Smooth muscle cell (in vitro differentiated cells): ENCODE results near the gene HOXB1. TPM values are rescaled to one million over a fixed set of nuclear protein-coding genes. Genes with fewer than 3 reads are reported as not detected.

ENCODE experiments used
- DNase-seq: peaks from one replicate; lab custom pipeline; 2025; ENCODE audit not compliant: unreplicated experiment; lab: John Stamatoyannopoulos, UW
- H2AFZ ChIP-seq: fragments of 200-600 bp; sonication (generic); 2 replicates; pipeline ENCODE4 v1.6.0; 2016; ENCODE audit warnings: antibody characterized with exemption, low read depth, mild to moderate bottlenecking
- H3F3A ChIP-seq: fragments of 200-600 bp; sonication (generic); 2 replicates; pipeline ENCODE4 v1.6.0; 2017; ENCODE audit warnings: antibody characterized with exemption, low read depth
- H3K27ac ChIP-seq: fragments of 200-600 bp; sonication (generic); 2 replicates; pipeline ENCODE4 v1.5.1; 2016; ENCODE audit warnings: low read depth, mild to moderate bottlenecking
- H3K27me3 ChIP-seq: fragments of 200-600 bp; sonication (generic); 2 replicates; pipeline ENCODE4 v1.6.1; 2016; ENCODE audit warnings: low read depth, mild to moderate bottlenecking
- H3K36me3 ChIP-seq: fragments of 200-600 bp; sonication (generic); 2 replicates; pipeline ENCODE4 v1.5.1; 2016; ENCODE audit warnings: low read depth
- H3K4me1 ChIP-seq: fragments of 200-600 bp; sonication (generic); 2 replicates; pipeline ENCODE4 v1.5.1; 2016; ENCODE audit warnings: low read depth
- H3K4me2 ChIP-seq: fragments of 200-600 bp; sonication (generic); 2 replicates; pipeline ENCODE4 v1.6.0; 2016; ENCODE audit warnings: mild to moderate bottlenecking
- H3K4me3 ChIP-seq: fragments of 200-600 bp; sonication (generic); 2 replicates; pipeline ENCODE4 v1.5.1; 2016; ENCODE audit warnings: mild to moderate bottlenecking
- H3K79me2 ChIP-seq: fragments of 200-600 bp; sonication (generic); 2 replicates; pipeline ENCODE4 v1.6.0; 2016; ENCODE audit warnings: low read depth, mild to moderate bottlenecking
- H3K9ac ChIP-seq: fragments of 200-600 bp; sonication (generic); 2 replicates; pipeline ENCODE4 v1.6.0; 2016; ENCODE audit warnings: low read depth
- H3K9me3 ChIP-seq: fragments of 200-600 bp; sonication (generic); replicated peaks from 2 replicates; pipeline ENCODE4 v1.5.1; 2016; ENCODE audit warnings: low read depth
- H4K20me1 ChIP-seq: fragments of 200-600 bp; sonication (generic); 2 replicates; pipeline ENCODE4 v1.6.0; 2016; ENCODE audit warnings: low read depth
- WGBS: methylation state at CpG from one replicate; pipeline ENCODE4 v1.1.7; 2016; ENCODE audit warnings: low lambda C conversion rate; 5-methylcytosine and 5-hydroxymethylcytosine counted together
- polyA plus RNA-seq: library from polyadenylated mRNA; unstranded; fragments of >200 nt; fragmentation: Nextera tagmentation; extraction: Ambion mirVana; gene quantifications from 2 replicates; pipeline ENCODE4 v1.2.1, GENCODE V29; 2016
- total RNA-seq: library from RNA; depleted of rRNA; stranded (reverse); fragments of >200 nt; gene quantifications from 2 replicates; pipeline ENCODE4 v1.2.3, GENCODE V29; 2014
- TF ChIP-seq, protein P1 (sequence below): fragments of 200-600 bp; sonication (generic); IDR thresholded peaks from 2 replicates; pipeline ENCODE4 v1.5.1; 2017; ENCODE audit warnings: borderline replicate concordance, mild to moderate bottlenecking, antibody characterized with exemption; ENCODE audit not compliant: insufficient read depth, poor library complexity, severe bottlenecking

The HOXB1 gene
- total and polyA plus RNA-seq, 2 experiments from 2014 or later: not detected

DNA sequence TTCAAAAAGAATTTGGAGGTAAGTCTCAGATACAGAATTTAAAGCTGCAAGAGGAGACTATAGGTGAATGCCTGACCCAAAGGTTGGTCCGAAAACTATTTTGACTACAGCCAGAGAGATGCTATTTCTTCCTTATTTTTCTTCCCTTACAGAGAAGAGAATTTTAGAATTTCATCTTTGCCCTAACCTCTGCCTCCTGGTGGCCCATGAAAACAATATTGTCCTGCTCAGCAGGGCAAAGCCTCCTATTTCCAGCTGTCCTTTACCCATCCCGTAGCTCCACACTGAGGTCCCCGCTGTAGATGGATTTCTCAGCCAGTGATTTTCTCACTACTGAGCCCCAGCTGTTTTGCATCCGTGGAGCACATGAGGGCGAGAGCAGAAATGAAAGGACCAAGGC is 24.6 kb downstream of the HOXB1 start:
- H3K4me2 ChIP-seq: no peak overlapping the region
- WGBS: 88% methylated on average over 5 of the region's 5 CpGs

DNA sequence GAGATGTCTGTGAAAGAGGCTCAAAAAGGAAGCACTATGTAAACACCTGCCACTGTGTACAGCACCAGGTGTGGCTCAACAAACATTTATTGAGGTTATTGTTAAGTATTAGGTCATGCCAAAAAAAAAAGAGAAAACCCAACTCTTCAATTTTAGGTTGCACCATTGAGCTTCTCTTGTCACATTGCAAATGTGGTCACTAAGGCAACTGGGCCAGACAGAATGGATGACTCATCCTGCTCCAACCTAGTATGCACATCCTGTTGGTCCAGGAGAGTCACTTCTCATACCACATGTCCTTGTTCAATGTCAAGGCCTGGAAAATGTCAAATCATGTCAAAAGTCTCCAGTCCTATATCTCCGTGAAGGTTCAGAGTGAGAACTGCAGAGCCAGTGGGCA is 25.0 kb downstream of the HOXB1 start:
- TF ChIP-seq, protein P1, sequence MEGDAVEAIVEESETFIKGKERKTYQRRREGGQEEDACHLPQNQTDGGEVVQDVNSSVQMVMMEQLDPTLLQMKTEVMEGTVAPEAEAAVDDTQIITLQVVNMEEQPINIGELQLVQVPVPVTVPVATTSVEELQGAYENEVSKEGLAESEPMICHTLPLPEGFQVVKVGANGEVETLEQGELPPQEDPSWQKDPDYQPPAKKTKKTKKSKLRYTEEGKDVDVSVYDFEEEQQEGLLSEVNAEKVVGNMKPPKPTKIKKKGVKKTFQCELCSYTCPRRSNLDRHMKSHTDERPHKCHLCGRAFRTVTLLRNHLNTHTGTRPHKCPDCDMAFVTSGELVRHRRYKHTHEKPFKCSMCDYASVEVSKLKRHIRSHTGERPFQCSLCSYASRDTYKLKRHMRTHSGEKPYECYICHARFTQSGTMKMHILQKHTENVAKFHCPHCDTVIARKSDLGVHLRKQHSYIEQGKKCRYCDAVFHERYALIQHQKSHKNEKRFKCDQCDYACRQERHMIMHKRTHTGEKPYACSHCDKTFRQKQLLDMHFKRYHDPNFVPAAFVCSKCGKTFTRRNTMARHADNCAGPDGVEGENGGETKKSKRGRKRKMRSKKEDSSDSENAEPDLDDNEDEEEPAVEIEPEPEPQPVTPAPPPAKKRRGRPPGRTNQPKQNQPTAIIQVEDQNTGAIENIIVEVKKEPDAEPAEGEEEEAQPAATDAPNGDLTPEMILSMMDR: no peak
- H3K79me2 ChIP-seq: no peaks in the 10 kb centered on the region
- no peaks in the 10 kb centered on the region for H3K4me1 ChIP-seq
- peak overlapping the region; percentile 93 for H3K27ac ChIP-seq
- no peaks in the 10 kb centered on the region for H3K27me3 ChIP-seq
- no peak overlapping the region for H3K4me3 ChIP-seq
- no peaks in the 10 kb centered on the region for H4K20me1 ChIP-seq
- H3K9me3 ChIP-seq: no peaks in the 10 kb centered on the region
- no peak overlapping the region for H2AFZ ChIP-seq
- no peaks in the 10 kb centered on the region for H3K36me3 ChIP-seq
- DNase-seq: no peak
- H3K9ac ChIP-seq: peak overlapping the region; percentile 74
- peak overlapping the region; percentile 37 for H3K4me2 ChIP-seq
- 9% methylated on average over 1 of the region's 1 CpG for WGBS
- peaks cover 33% of the 10 kb centered on the region for H3F3A ChIP-seq

More for the DNA sequence above, 24.6 kb downstream of the HOXB1 start:
- TF ChIP-seq, protein P1: no peak
- no peaks in the 10 kb centered on the region for H3K9me3 ChIP-seq
- H3K4me1 ChIP-seq: no peaks in the 10 kb centered on the region
- peaks cover 28% of the 10 kb centered on the region for H3F3A ChIP-seq
- H2AFZ ChIP-seq: no peak overlapping the region
- H4K20me1 ChIP-seq: no peaks in the 10 kb centered on the region
- H3K27ac ChIP-seq: peak overlapping the region; percentile 93
- no peaks in the 10 kb centered on the region for H3K27me3 ChIP-seq
- no peak overlapping the region for H3K4me3 ChIP-seq
- DNase-seq: no peak
- H3K9ac ChIP-seq: no peak overlapping the region
- no peaks in the 10 kb centered on the region for H3K36me3 ChIP-seq
- no peaks in the 10 kb centered on the region for H3K79me2 ChIP-seq

DNA sequence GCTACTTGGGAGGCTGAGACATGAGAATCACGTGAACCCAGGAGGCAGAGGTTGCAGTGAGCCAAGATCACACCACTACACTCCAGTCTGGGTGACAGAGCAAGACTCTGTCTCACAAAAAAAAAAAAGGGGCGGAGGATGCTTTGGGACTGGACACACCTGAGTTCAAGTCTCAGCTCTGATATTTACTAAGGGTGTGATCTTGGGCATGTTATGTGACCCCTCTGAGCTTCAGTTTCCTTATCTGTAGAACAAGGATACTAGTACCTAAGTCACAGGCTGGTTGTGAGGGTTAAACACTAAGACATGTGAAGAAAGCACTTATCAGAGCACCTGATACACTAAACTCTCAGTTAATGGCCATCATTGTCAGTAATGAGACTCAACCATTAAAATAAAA is 25.9 kb downstream of the HOXB1 start:
- H3K9ac ChIP-seq: peak overlapping the region; percentile 74
- no peak for DNase-seq
- H3K79me2 ChIP-seq: no peaks in the 10 kb centered on the region
- H3K36me3 ChIP-seq: no peaks in the 10 kb centered on the region
- H3K27ac ChIP-seq: peak overlapping the region; percentile 93
- H3K4me1 ChIP-seq: peaks cover 7% of the 10 kb centered on the region
- H2AFZ ChIP-seq: no peak overlapping the region
- no peak overlapping the region for H3K4me2 ChIP-seq
- no peak overlapping the region for H3K4me3 ChIP-seq
- no peaks in the 10 kb centered on the region for H4K20me1 ChIP-seq
- TF ChIP-seq, protein P1: no peak
- WGBS: 52% methylated on average over 2 of the region's 2 CpGs
- peaks cover 41% of the 10 kb centered on the region for H3F3A ChIP-seq
- H3K9me3 ChIP-seq: no peaks in the 10 kb centered on the region
- no peaks in the 10 kb centered on the region for H3K27me3 ChIP-seq

DNA sequence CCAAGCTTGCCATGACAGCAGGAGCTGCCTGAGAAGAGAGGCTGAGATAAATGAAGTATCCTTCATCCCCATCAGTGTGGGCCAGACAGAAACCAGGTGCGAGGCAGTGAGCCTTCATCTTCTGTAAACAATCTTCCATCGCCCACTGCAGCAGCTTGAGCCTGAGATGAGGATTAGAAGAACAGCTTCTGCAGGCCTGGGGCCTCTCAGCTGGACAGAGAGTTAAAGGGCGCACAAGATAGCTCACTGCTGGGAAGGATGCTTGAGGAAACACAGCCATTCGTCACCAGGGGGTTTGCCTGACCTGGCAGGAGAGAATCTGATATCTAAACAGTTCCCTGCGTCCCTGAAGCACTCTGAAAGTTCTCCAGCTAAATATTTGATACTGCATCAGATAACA is 27.1 kb downstream of the HOXB1 start:
- H3K9me3 ChIP-seq: no peaks in the 10 kb centered on the region
- no peaks in the 10 kb centered on the region for H3K79me2 ChIP-seq
- peaks cover 47% of the 10 kb centered on the region for H3F3A ChIP-seq
- peak overlapping the region; percentile 13 for H3K4me2 ChIP-seq
- no peak for DNase-seq
- H4K20me1 ChIP-seq: no peaks in the 10 kb centered on the region
- TF ChIP-seq, protein P1: no peak
- H3K9ac ChIP-seq: no peak overlapping the region
- WGBS: 1% methylated on average over 5 of the region's 5 CpGs
- H3K36me3 ChIP-seq: no peaks in the 10 kb centered on the region
- H3K4me3 ChIP-seq: no peak overlapping the region
- H2AFZ ChIP-seq: no peak overlapping the region
- peaks cover 8% of the 10 kb centered on the region for H3K4me1 ChIP-seq
- no peaks in the 10 kb centered on the region for H3K27me3 ChIP-seq
- H3K27ac ChIP-seq: peak overlapping the region; percentile 93
